GM13977 (cell line): ENCODE measurements around the gene CCNQ.

Experiments used
- DNase-seq: peaks from one replicate; pipeline ENCODE4 v3.0.0; 2012; ENCODE audit warnings: low spot score
- in situ Hi-C: fragments of 300-500 bp; cut with MboI; formaldehyde crosslinking; loops from one replicate; pipeline ENCODE4 v1.12.0; 2022; ENCODE audit warnings: low sequenced_read_pairs, low pct_unique_long_range_greater_than_20kb, mixed read lengths, inconsistent platforms; ENCODE audit not compliant: unreplicated experiment
- TF ChIP-seq, protein P1 (sequence below): IDR thresholded peaks from 2 replicates; pipeline ENCODE4 v1.5.1; 2012; ENCODE audit warnings: mild to moderate bottlenecking, control low read depth; ENCODE audit not compliant: insufficient read depth; ENCODE audit errors: extremely low read depth, missing control alignments

Gene CCNQ

DNA sequence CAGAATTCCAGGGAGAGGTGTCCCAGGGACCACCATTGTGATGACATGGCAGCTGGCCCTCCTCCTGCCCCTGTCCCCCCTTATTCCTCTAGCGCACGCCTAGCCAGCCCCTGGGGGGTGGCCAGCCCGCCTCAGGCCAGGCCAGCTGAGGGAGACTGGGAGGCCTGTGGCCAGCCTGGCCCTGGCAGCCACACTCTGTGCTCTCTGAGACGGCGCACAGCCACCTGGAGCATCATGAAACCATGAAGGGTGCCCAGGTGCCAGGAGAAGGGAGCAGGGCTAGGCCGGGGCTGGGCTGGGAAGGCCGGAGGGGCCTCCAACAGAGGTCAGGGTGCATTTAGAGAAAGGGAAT is 33.6 kb upstream of the CCNQ start:
- no peak for DNase-seq
- TF ChIP-seq, protein P1, sequence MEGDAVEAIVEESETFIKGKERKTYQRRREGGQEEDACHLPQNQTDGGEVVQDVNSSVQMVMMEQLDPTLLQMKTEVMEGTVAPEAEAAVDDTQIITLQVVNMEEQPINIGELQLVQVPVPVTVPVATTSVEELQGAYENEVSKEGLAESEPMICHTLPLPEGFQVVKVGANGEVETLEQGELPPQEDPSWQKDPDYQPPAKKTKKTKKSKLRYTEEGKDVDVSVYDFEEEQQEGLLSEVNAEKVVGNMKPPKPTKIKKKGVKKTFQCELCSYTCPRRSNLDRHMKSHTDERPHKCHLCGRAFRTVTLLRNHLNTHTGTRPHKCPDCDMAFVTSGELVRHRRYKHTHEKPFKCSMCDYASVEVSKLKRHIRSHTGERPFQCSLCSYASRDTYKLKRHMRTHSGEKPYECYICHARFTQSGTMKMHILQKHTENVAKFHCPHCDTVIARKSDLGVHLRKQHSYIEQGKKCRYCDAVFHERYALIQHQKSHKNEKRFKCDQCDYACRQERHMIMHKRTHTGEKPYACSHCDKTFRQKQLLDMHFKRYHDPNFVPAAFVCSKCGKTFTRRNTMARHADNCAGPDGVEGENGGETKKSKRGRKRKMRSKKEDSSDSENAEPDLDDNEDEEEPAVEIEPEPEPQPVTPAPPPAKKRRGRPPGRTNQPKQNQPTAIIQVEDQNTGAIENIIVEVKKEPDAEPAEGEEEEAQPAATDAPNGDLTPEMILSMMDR, result no peak
- in situ Hi-C loops, result no loop called here

DNA sequence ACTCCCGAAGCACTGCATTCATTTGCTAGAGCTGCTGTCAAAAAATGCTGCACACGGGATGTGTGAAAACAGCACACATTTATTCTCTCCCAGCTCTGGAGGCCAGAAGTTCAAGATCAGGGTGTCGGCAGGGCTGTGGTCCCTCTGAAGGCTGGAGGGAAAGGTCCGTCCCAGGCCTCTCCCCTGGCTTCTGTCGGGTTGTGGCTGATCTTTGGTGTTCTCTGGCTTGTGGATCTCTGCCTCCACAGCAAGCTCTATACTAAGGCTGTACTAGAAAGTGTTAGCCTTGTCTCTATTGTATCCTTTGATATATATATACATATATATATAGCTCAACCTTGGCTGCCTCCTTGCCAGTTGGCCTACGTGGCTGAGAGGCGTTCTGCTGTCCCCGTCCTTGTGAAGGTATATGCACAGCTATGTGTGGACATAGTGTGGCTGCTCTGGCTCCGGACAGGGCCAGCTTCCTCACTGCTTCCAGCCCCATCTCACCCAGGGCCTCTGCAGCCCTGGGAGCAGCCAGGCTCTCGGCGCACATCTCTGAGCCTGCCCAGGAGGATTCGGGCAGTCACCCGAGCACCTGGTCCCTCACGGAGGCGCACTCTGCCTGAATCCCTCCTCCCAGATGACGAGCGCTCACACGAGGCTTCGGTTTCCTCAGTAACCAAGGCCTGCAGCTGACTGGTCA is 33.1 kb upstream of the CCNQ start:
- no peak for DNase-seq
- in situ Hi-C loops, result no loop called here
- TF ChIP-seq, protein P1, result no peak

DNA sequence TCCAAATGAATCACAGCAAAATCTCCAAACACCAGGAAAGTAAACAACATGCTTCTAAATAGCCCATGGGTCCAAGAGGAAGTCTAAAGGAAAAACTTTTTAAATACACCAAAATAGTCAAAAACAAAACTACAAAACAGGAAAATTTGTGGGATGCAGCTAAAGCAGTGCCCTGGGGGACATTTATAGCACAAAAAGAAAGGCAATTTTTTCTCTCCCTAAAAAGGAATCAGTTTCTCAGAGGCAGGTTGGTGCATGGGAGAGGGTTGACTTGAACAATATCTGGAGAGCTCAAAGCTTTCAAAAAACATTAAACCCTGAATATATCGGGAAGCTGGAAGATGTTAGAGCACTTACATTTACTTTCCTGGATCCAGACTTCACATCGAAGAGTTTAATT is 32.4 kb upstream of the CCNQ start:
- DNase-seq, result no peak
- in situ Hi-C loops, result no loop called here
- TF ChIP-seq, protein P1, result no peak

DNA sequence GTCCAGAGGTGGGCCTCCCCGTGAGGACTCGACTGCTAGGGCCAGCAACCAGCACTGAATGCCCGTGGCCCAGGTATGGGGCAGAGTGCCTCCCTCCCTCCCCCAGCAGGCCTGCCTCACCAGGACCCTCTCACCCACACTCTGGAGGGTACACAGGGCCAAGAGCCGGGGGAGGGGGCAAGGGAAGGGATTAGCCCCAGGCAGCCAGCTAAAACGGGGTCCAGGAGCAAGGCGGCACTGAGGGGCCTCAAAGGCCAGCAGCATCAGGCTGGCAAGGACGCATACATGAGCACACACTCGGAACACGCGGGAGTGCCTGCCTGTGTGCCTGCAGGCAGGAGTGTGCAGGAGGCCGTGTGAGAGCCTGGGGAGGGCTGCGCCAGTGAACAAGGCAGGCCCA is 29.7 kb upstream of the CCNQ start:
- in situ Hi-C loops, result no loop called here
- TF ChIP-seq, protein P1, result no peak
- no peak for DNase-seq

DNA sequence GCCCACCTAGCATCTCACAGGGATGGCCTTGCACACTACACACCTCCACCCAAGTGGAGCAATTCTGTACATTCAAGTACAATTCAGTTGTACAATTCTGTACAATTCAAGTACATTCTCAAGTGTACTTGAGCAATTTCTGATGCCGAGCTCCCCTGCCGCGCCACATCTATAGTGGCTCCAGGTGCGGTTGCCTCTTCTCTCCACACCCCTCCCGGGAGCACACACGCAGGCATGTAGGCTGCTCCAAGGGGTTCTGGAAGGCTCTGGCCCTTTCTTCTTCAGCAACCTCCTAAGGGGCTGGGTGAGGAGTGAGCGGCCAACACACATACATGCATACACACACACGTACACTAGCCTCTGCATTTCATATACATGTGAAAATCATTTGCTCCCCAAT is 29.2 kb upstream of the CCNQ start:
- TF ChIP-seq, protein P1, result no peak
- DNase-seq, result no peak
- in situ Hi-C loops, result no loop called here

DNA sequence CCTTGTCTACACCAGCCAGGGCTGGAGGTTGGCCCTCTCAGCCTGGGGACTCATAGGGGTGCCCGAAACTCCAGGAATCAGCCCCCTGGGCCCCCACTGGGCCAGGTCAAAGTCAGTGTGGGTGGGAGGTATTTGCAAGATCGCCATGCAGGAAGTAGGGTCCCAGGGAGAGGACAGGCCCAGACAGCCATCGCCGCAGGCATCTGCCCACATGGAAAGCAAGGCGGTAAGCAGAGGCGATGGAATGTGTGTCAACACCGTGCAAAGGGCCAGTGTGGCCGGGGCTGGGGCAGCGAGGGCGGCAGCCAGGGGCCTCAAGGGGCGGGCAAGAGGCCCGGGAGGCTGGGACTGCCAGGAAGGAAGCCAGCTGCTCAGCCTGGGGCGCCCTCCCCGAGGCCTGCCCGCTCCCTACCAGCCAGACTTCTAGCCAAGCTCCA is 28.8 kb upstream of the CCNQ start:
- TF ChIP-seq, protein P1, result no peak
- no peak for DNase-seq
- in situ Hi-C loops, result no loop called here
